Neural cell (in vitro differentiated cells): ENCODE data around the gene KCTD18.

ENCODE experiments used
- CTCF ChIP-seq: fragments of 450-650 bp; IDR thresholded peaks from 2 replicates; pipeline ENCODE4 v1.5.1; 2014; ENCODE audit warnings: antibody characterized with exemption, mild to moderate bottlenecking, moderate library complexity; ENCODE audit not compliant: poor library complexity, severe bottlenecking
- EZH2 ChIP-seq: fragments of 200-600, 300-800 bp; shearing (Covaris generic), sonication (generic); IDR thresholded peaks from 2 replicates; pipeline ENCODE4 v1.6.1; 2014; ENCODE audit warnings: antibody characterized with exemption, low read length, borderline replicate concordance, mild to moderate bottlenecking; ENCODE audit not compliant: insufficient read depth, poor library complexity, severe bottlenecking
- TF ChIP-seq, protein P1 (sequence below): IDR thresholded peaks from 2 replicates; pipeline ENCODE4 v1.6.1; 2012; ENCODE audit warnings: borderline replicate concordance

- TF ChIP-seq, protein P1, sequence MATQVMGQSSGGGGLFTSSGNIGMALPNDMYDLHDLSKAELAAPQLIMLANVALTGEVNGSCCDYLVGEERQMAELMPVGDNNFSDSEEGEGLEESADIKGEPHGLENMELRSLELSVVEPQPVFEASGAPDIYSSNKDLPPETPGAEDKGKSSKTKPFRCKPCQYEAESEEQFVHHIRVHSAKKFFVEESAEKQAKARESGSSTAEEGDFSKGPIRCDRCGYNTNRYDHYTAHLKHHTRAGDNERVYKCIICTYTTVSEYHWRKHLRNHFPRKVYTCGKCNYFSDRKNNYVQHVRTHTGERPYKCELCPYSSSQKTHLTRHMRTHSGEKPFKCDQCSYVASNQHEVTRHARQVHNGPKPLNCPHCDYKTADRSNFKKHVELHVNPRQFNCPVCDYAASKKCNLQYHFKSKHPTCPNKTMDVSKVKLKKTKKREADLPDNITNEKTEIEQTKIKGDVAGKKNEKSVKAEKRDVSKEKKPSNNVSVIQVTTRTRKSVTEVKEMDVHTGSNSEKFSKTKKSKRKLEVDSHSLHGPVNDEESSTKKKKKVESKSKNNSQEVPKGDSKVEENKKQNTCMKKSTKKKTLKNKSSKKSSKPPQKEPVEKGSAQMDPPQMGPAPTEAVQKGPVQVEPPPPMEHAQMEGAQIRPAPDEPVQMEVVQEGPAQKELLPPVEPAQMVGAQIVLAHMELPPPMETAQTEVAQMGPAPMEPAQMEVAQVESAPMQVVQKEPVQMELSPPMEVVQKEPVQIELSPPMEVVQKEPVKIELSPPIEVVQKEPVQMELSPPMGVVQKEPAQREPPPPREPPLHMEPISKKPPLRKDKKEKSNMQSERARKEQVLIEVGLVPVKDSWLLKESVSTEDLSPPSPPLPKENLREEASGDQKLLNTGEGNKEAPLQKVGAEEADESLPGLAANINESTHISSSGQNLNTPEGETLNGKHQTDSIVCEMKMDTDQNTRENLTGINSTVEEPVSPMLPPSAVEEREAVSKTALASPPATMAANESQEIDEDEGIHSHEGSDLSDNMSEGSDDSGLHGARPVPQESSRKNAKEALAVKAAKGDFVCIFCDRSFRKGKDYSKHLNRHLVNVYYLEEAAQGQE: no peak
- TF ChIP-seq EZH2: no peak
- TF ChIP-seq CTCF: no peak
These were observed 3.2 kb downstream of the KCTD18 start for GRCh38 chr2:200506679-200507078.
